Pulmonary artery endothelial cell (primary cell): ENCODE measurements around the gene MAGI1. TPM values are rescaled to one million over a fixed set of nuclear protein-coding genes. Genes with fewer than 3 reads are reported as not detected.

Experiments used
- DNase-seq: peaks from one replicate; pipeline ENCODE4 v3.0.0-alpha.2; 2011; ENCODE audit warnings: low read depth, low spot score
- total RNA-seq: library from RNA; depleted of rRNA; stranded (reverse); fragments of >200 nt; gene quantifications from 2 replicates; pipeline ENCODE4 v1.2.3, GENCODE V29; 2014

MAGI1 gene
- total RNA-seq, 1 donor from 2014 or later = 24.5 TPM

- no peak for DNase-seq
These were observed 657.2 kb downstream of the MAGI1 start for GRCh38 chr3:65381496-65382010.

GRCh38 chr3:65379223-65379622 lies 659.5 kb downstream of the MAGI1 start:
- DNase-seq = no peak

- DNase-seq = no peak
These were observed 661.1 kb downstream of the MAGI1 start for GRCh38 chr3:65377637-65378036.

- no peak for DNase-seq
These were observed 662.3 kb downstream of the MAGI1 start for GRCh38 chr3:65376426-65376825.

- DNase-seq = no peak
These were observed 667.7 kb downstream of the MAGI1 start for GRCh38 chr3:65371053-65371452.

GRCh38 chr3:65368866-65369265 lies 669.9 kb downstream of the MAGI1 start:
- no peak for DNase-seq

GRCh38 chr3:65362688-65363087 lies 676.0 kb downstream of the MAGI1 start:
- DNase-seq = no peak

- no peak for DNase-seq
These were observed 677.3 kb downstream of the MAGI1 start for GRCh38 chr3:65361448-65361847.

- DNase-seq = no peak
These were observed 682.1 kb downstream of the MAGI1 start for GRCh38 chr3:65356331-65357248.

GRCh38 chr3:65354880-65355279 lies 683.8 kb downstream of the MAGI1 start:
- no peak for DNase-seq

- DNase-seq = no peak
These were observed 685.8 kb downstream of the MAGI1 start for GRCh38 chr3:65352951-65353350.

GRCh38 chr3:65351753-65352152 lies 687.0 kb downstream of the MAGI1 start:
- no peak for DNase-seq

GRCh38 chr3:65350801-65351476 lies 687.8 kb downstream of the MAGI1 start:
- DNase-seq = no peak

GRCh38 chr3:65348398-65348995 lies 690.2 kb downstream of the MAGI1 start:
- DNase-seq = no peak

GRCh38 chr3:65347166-65347565 lies 691.6 kb downstream of the MAGI1 start:
- DNase-seq = no peak

- DNase-seq = no peak
These were observed 693.9 kb downstream of the MAGI1 start for GRCh38 chr3:65344846-65345245.

- DNase-seq = no peak
These were observed 694.3 kb downstream of the MAGI1 start for GRCh38 chr3:65344444-65344843.

- no peak for DNase-seq
These were observed 695.0 kb downstream of the MAGI1 start for GRCh38 chr3:65343736-65344135.

- no peak for DNase-seq
These were observed 695.7 kb downstream of the MAGI1 start for GRCh38 chr3:65343026-65343425.

- no peak for DNase-seq
These were observed 696.5 kb downstream of the MAGI1 start for GRCh38 chr3:65342084-65342683.

GRCh38 chr3:65339192-65339740 lies 699.5 kb downstream of the MAGI1 start:
- DNase-seq = no peak
